Heart right ventricle (tissue), 16 donors: ENCODE measurements around the gene CLPTM1L. TPM values are rescaled to one million over a fixed set of nuclear protein-coding genes. Genes with fewer than 3 reads are reported as not detected.

Source experiments
- ATAC-seq, 8 donors: fragments of 200-7000 bp; cut with Tn5 transposase; one replicate each; pipeline ENCODE4 v1.9.1; 2020; ENCODE audit warnings: mild to moderate bottlenecking in 8 of 8, moderate library complexity in 8 of 8, moderate number of reproducible peaks in 1 of 8
- DNase-seq, 2 donors: peaks; one replicate each; pipeline ENCODE4 v3.0.0-alpha.2; 2020
- H3K27ac ChIP-seq, 10 donors: fragments of 200-600 bp; sonication (generic) in 2 of 10; one replicate each; pipeline versions ENCODE4 v1.5.0 to v1.8.0; 2020 to 2022; ENCODE audit warnings: mild to moderate bottlenecking in 3 of 10
- H3K27me3 ChIP-seq, 7 donors: fragments of 200-600 bp; one replicate each; pipeline ENCODE4 v1.8.0; 2021 to 2022; ENCODE audit warnings: mild to moderate bottlenecking in 2 of 7
- H3K36me3 ChIP-seq, 9 donors: fragments of 200-600 bp; sonication (generic) in 1 of 9; one replicate each; pipeline versions ENCODE4 v1.5.0 to v1.8.0; 2020 to 2022; ENCODE audit warnings: mild to moderate bottlenecking in 2 of 9
- H3K4me1 ChIP-seq, 9 donors: fragments of 200-600 bp; sonication (generic) in 1 of 9; one replicate each; pipeline versions ENCODE4 v1.5.0 to v1.8.0; 2020 to 2022; ENCODE audit warnings: mild to moderate bottlenecking in 4 of 9
- H3K4me3 ChIP-seq, 10 donors: fragments of 200-600 bp; sonication (generic) in 2 of 10; one replicate each; pipeline versions ENCODE4 v1.5.0 to v1.8.0; 2020 to 2022; ENCODE audit warnings: mild to moderate bottlenecking in 7 of 10, moderate library complexity in 2 of 10
- H3K9me3 ChIP-seq, 11 donors: fragments of 200-600 bp in 10 of 11; sonication (generic) in 2 of 11; one replicate each; pipeline versions ENCODE4 v1.5.0 to v1.8.0; 2013 to 2022; ENCODE audit warnings: mild to moderate bottlenecking in 2 of 11, control low read depth in 1 of 11, moderate library complexity in 1 of 11
- WGBS, 2 donors: extraction: QIAGEN DNeasy Blood & Tissue Kit; methylation state at CpG; one replicate each; pipeline ENCODE4 v1.1.7; 2013; ENCODE audit warnings: inconsistent platforms in 1 of 2; 5-methylcytosine and 5-hydroxymethylcytosine counted together
- intact Hi-C, 10 donors: fragments of 100-400 bp; cut with DNase I; formaldehyde crosslinking; loops; one replicate each; pipeline versions ENCODE4 v1.11.1 to v1.14.2; 2022
- polyA plus RNA-seq, 2 donors: library from polyadenylated mRNA; stranded (reverse); fragments of 200-250 nt; gene quantifications; one replicate each; pipeline ENCODE4 v1.2.3, GENCODE V29; 2013
- total RNA-seq, 10 donors: library from RNA; stranded (reverse); fragmentation: NEBNext Ultra II Directional in 3 of 10; extraction: Animal tissue kit (Norgen Biotek cat#: 25700) in 3 of 10; gene quantifications; one replicate each; pipeline versions ENCODE4 v1.2.1 to v1.2.4, GENCODE V29; 2021 to 2023
- TF ChIP-seq, protein P1 (sequence below), 9 donors: fragments of 200-600 bp; sonication (generic) in 2 of 9; IDR thresholded peaks; one replicate each; pipeline versions ENCODE4 v1.5.0 to v1.8.0; 2021 to 2022; ENCODE audit warnings: antibody characterized with exemption in 9 of 9, mild to moderate bottlenecking in 5 of 9, moderate library complexity in 1 of 9
- donor health status: Arrhythmogenic right ventricular cardiomyopathy.
- donor health status: ischemic (EF 13 %, LVEDD 7.1; RV severe dilation, severe dysfunction).
- donor health status: healthy with polysubstance abuse.
- donor health status: DM: no; HTN: yes; CAD: no.
- donor health status: DM: no; HTN: no; CAD: no.
- donor health status: ischemic (EF 25% LVEDD 6.9; RV normal size, moderate dysfunction).
- donor health status: ischemic (EF 25% LVEDD 5.7; RV mildly dilated, moderate dysfunction).
- donor health status: healthy.
- donor health status: DM: yes; HTN: yes; CAD: no.
- donor health status: Ischemic cardiomyopathy.
- donor health status: ischemic (EF 35%, LVEDD 5.7; RV mildly dilated, moderate dysfunction).
- donor health status: nonischemic (EF 11% LVEDD 7.7; RV severe dilation, severe dysfunction).
- donor health status: DM: yes; HTN: yes; CAD: no.
- donor health status: PGD.
- donor health status: ischemic (EF 29% LVEDD 5.4; RV normal size, mild dysfunction).
- donor health status: nonischemic (EF 23%, LVEDD 6.1; RV moderate dilation, normal function).

Gene CLPTM1L
- total and polyA plus RNA-seq, 12 donors, result 21.5 to 78.0 (median 32.5) TPM

DNA sequence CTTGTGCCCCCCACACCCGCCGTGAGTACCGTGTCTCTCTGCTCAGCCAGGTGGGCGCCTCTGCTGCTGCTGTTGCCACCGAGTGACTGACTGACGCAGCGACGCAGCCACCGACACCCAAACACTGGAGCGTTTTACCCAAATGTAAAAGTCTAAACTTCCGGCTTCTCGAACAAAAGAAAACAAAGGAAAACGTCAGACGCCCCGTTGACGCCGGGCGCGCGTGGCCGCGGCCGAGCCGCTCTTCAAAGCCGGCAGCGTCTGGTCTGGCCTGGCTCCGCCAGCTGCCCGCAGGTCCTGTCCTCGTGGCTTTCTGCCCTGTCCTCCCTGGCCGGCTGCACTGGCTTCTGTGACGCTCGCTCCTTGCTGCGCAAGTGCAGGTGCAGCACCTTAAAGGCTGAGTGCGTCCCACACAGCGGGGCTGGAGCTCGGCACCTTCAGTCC, 41.4 kb upstream of the CLPTM1L start:
- Histone ChIP-seq H3K9me3 (no peaks in the 10 kb centered on the region), H3K36me3 (no peaks in the 10 kb centered on the region), H3K27me3 (peaks cover 0 to 34% (median 24%) of the 10 kb centered on the region in 7 donors), H3K27ac (peak overlapping the region in 8 of 10 donors; percentile 7 to 95 (median 49)), H3K4me3 (peak overlapping the region; percentile 39 to 76 (median 66)), H3K4me1 (peaks cover 0 to 19% (median 13%) of the 10 kb centered on the region in 9 donors)
- DNase-seq (peak; percentile 14 to 43), ATAC-seq (peak; percentile 53 to 77 (median 62))
- intact Hi-C loops, result loop anchor here in 3 of 10 donors (10.0 kb wide), 1 partner anchor 259 kb away; no protein-coding TSS in a partner anchor
- WGBS, 2 donors, result 1 to 2% methylated on average over 36 of the region's 36 CpGs
- TF ChIP-seq, protein P1, sequence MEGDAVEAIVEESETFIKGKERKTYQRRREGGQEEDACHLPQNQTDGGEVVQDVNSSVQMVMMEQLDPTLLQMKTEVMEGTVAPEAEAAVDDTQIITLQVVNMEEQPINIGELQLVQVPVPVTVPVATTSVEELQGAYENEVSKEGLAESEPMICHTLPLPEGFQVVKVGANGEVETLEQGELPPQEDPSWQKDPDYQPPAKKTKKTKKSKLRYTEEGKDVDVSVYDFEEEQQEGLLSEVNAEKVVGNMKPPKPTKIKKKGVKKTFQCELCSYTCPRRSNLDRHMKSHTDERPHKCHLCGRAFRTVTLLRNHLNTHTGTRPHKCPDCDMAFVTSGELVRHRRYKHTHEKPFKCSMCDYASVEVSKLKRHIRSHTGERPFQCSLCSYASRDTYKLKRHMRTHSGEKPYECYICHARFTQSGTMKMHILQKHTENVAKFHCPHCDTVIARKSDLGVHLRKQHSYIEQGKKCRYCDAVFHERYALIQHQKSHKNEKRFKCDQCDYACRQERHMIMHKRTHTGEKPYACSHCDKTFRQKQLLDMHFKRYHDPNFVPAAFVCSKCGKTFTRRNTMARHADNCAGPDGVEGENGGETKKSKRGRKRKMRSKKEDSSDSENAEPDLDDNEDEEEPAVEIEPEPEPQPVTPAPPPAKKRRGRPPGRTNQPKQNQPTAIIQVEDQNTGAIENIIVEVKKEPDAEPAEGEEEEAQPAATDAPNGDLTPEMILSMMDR (IDR thresholded peaks at IDR 0.05), result no peak

DNA sequence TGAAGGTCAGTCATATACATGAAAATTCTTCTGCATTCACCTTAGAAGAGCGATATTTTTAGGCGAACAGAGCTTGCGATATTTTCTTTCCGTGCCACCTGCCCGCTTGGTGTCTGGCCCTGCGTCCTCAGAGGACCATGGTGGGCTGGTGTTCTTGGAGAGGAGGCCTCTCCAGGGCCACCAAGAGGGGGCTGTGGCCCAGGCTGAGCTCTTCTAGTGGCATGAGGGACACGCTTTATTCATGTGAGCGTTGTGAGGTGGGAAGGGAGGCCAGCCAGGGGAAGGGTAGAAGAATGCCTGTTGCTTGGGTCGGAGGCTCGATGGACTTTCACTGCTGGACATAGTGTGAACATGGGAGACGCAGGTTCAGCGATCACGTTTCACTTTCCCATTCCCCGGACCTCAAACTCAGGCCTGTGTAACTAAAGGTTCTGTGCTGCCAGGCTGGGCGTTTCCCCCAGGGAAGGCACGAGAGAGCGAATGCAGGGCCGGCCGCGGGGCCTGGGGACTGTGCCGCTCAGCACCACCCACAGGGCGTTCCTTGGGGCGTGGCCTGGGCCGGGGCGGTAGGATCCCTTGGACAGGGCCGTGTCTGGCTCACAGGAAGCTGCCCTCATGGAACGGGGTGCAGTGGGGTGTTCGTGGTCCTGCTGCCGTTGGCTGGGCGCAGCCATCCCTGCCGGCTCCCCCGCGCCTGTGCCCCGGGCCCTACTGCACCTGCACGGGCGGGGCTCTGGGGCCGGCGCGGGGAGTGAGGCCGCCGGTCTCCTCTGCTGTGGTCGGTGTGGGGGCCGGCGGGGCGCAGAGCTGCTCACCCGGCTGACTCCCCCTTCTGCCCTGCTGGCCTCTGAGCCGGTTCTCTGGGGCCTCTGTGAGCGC, 40.7 kb upstream of the CLPTM1L start:
- DNase-seq, result peak; percentile 79 to 86
- Histone ChIP-seq H3K27ac (peak overlapping the region in 8 of 10 donors; percentile 7 to 95 (median 49)), H3K36me3 (no peaks in the 10 kb centered on the region), H3K4me3 (peak overlapping the region; percentile 39 to 76 (median 66)), H3K27me3 (peaks cover 0 to 33% (median 25%) of the 10 kb centered on the region in 7 donors), H3K9me3 (no peaks in the 10 kb centered on the region), H3K4me1 (peaks cover 0 to 20% (median 13%) of the 10 kb centered on the region in 9 donors)
- 12% methylated on average over 48 of the region's 48 CpGs for WGBS, 2 donors
- TF ChIP-seq, protein P1 (IDR thresholded peaks at IDR 0.05), result no peak
- peak; percentile 92 to 95 (median 92) for ATAC-seq
- intact Hi-C loops, result loop anchor here in 3 of 10 donors (10.0 kb wide), 1 partner anchor 259 kb away; no protein-coding TSS in a partner anchor

DNA sequence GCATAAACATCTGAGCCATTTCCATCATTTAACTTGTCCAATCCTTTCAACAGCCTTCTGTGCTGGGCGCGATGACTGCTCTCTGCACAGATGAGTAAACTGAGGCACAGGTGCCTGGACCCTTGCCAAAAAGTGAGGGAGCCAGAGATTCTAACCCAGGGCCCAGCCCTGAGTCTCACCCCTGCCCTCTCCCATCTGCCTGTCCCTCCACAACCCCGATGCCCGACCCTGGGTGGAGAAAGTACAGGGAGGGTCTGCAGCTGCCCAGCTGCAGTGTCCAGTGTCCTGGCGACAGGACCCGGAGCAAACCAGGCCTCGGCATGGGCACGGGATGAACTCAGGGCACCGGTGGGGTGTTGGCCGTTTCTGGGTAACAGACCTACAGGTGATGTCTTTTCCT, 39.6 kb upstream of the CLPTM1L start:
- WGBS, 2 donors, result 77 to 88% methylated on average over 10 of the region's 10 CpGs
- TF ChIP-seq, protein P1 (IDR thresholded peaks at IDR 0.05), result no peak
- ATAC-seq, result no peak
- Histone ChIP-seq H3K9me3 (peaks cover 0 to 3% (median 0%) of the 10 kb centered on the region in 11 donors), H3K27me3 (peaks cover 0 to 34% (median 31%) of the 10 kb centered on the region in 7 donors), H3K36me3 (no peaks in the 10 kb centered on the region), H3K27ac (no peak overlapping the region), H3K4me3 (no peak overlapping the region), H3K4me1 (peaks cover 4 to 24% (median 14%) of the 10 kb centered on the region in 9 donors)
- no peak for DNase-seq
- intact Hi-C loops, result loop anchor here in 5 of 10 donors (5.0 to 10.0 kb wide), 2 partner anchors 258 to 260 kb away; no protein-coding TSS in a partner anchor

DNA sequence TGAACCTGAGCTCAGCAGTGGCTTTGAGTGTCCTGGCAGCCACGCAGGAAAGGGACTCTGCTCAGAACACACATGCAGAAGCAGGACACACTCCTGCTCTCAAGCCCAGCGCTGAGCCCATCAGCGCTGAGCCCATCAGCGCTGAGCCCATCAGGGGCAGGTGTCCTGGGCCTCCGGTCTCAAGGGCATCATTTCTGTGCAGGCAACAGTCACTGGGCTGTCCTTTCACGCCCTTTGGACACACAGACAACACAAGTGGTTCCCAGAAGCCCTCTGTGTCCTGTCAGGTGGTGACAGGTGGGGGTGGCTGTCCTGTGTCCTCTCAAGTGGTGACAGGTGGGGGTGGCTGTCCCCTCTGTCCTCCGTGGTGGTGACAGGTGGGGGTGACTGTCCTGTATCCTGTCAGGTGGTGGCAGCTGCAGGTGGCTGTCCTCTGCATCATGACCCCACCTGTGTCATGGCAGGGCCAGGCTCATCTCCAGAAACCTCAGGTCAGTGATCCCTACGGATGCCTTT, 39.0 kb upstream of the CLPTM1L start:
- intact Hi-C loops, result loop anchor here in 5 of 10 donors (5.0 to 10.0 kb wide), 2 partner anchors 258 to 261 kb away; no protein-coding TSS in a partner anchor
- peak in 1 of 8 donors; percentile 36 for ATAC-seq

More for the DNA sequence above, 39.0 kb upstream of the CLPTM1L start:
- H3K27me3 ChIP-seq, result peaks cover 0 to 38% (median 34%) of the 10 kb centered on the region in 7 donors
- WGBS, 2 donors, result 42 to 51% methylated on average over 8 of the region's 8 CpGs
- DNase-seq, result no peak
- no peak overlapping the region for H3K27ac ChIP-seq
- peaks cover 4 to 24% (median 14%) of the 10 kb centered on the region in 9 donors for H3K4me1 ChIP-seq
- no peak overlapping the region for H3K4me3 ChIP-seq
- TF ChIP-seq, protein P1 (IDR thresholded peaks at IDR 0.05), result no peak
- H3K36me3 ChIP-seq, result no peaks in the 10 kb centered on the region
- H3K9me3 ChIP-seq, result peaks cover 0 to 3% (median 0%) of the 10 kb centered on the region in 11 donors
